HL-60/S4 treated with phorbol 12-myristate 13-acetate at 8.2 ng/mL for 4 days and 3 days (cell line): ENCODE measurements around the gene ZNF101.
"Not testable (repeated sequence)": the region's sequence is repeated elsewhere in the genome, so short reads cannot be mapped to it uniquely, and the experiment has no call there.

ENCODE experiments used
- in situ Hi-C: fragments of 300-500 bp; cut with MboI; formaldehyde crosslinking; loops from 2 replicates; pipeline ENCODE4 v1.15.0; 2022; ENCODE audit warnings: low sequenced_read_pairs

Gene ZNF101

DNA sequence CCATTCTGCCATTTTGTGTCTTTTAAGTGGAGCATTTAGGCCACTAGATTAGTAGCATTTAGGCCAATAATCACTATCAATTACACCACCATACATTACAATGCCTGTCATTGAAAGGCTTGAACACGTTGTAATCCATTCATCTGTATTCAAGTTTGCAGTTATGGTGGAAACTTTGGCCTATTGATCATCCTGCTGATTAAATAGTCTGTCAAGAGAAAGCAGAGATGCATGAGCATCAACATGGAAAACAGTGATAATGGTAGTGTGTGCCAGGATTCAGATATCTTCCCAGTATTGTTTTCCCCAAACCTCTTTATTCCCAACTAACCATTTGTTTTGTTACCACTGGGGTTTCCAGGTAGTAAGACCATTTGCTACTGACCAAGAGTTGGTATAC lies 31.9 kb downstream of the ZNF101 start:
- in situ Hi-C loops = not testable (repeated sequence)

DNA sequence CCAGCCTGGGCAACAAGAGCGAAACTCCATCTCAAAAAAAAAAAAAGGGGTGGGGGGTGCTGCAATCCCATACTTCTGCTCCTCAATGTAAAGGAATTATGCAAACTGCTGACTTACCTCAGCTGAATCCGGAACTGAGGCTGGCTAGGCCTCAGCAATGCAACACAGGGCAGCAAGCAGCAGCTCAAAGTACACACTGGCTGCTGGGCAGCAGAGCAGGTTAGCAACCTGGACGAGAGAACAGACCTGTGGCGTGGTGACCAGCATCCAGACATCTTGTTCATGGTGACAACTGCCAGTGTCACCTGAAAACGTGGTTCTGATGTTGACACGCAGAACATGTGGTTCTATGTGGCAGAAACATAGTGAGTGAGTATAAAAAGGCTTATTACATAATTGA lies 36.2 kb downstream of the ZNF101 start:
- in situ Hi-C loops = no loop called here

DNA sequence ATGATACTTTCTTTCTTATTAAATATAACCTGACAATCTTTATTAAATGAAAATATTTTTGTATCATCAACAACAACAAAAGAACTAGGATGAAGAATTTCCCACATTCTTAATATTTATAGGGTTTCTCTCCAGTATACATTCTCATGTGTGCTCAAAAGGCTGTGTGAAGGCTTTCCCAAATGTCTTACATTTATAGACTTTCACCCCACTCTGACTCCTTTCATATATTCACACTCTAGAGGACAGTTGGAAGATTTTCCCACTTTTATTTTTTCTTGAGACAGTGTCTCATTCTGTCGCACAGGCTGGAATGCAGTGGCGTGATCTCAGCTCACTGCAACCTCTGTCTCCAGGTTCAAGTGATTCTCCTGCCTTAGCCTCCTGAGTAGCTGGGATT lies 41.9 kb downstream of the ZNF101 start:
- in situ Hi-C loops = no loop called here

DNA sequence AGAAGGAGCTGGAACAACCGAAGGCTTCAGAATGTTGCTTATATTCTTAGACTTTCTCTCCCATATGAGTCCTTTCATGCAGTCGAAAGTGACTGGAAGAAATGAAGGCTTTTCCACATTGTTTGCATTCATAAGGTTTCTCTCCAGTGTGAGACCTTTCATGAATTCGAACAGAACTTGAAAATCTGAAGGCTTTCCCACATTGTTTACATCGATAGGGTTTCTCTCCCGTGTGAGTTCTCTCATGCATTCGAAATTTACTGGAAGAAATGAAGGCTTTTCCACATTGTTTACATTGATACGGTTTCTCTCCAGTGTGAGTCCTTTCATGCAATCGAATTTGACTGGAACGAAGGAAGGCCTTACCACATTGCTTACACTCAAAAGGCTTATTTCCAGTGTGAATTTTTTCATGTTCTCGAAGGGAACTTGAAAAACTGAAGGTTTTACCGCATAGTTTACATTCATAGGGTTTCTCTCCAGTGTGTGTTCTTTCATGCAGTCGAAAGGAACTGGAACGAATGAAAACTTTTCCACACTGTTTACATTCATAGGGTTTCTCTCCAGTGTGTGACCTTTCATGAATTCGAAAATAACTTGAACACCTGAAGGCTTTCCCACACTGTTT lies 42.8 kb downstream of the ZNF101 start:
- in situ Hi-C loops = no loop called here

DNA sequence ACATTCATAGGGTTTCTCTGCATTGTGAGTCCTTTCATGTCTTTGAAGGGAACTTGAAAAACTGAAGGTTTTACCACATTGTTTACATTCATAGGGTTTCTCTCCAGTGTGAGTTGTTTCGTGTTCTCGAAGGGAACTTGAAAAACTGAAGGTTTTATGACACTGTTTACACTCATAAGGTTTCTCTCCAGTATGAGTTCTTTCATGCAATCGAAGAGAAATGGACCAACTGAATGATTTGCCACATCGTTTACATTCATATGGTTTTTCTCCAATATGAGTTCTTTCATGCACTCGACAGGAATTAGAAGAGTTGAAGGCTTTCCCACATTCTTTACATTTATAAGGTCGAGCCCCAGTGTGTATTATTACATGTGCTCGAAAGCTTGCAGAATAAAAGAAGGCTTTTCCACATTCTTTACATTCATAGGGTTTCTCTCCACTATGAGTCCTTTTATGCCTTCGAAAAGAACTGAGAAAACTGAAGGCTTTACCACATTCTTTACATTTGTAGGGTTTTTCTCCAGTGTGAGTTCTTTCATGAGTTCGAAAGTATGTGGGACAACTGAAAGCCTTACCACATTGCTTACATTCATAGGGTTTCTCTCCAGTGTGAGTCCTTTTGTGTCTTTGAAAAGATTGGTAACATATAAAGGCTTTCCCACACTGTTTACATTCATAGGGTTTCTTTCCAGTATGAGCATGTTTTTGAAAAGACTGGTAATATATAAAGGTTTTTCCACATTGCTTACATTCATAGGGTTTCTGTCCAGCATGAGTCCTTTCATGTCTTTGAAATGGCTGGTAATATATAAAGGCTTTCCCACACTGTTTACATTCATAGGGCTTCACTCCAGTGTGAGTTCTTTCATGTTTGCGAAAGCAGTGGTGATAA lies 43.5 kb downstream of the ZNF101 start:
- in situ Hi-C loops = no loop called here

DNA sequence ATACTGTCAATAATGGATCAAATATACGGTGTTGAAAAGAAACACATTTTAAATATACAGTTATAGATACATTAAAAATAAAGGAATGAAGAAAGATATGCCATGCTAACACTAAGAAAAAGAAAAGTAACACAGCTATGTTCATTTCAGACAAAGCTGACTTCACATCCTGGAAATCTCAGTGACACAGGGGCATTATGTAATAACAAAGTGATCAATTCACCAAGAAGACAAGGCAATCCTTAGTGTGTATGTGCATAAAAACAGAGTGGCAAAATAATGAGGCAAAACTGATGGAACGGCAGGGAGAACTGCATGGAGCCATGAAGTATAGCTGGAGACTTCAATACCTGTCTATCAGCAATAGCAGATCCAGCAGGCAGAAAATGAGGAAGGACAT lies 51.2 kb downstream of the ZNF101 start:
- in situ Hi-C loops = no loop called here

DNA sequence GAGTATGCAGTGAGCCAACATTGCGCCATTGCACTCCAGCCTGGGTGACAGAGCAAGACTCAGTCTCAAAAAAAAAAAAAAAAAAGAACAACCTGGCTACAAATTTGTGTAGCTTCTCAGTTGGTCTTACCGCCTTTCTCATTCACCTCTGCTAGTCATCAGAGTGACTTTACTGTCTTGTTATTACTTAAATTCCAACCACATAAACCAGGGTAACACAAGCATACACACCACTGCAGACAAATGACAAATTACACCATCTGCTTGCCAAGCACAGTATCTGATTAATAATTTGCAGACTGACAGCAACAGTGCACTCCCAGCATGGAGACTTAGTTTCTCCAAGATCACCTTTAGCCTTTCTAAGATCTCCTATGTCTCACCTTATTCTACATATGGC lies 53.3 kb downstream of the ZNF101 start:
- in situ Hi-C loops = no loop called here

DNA sequence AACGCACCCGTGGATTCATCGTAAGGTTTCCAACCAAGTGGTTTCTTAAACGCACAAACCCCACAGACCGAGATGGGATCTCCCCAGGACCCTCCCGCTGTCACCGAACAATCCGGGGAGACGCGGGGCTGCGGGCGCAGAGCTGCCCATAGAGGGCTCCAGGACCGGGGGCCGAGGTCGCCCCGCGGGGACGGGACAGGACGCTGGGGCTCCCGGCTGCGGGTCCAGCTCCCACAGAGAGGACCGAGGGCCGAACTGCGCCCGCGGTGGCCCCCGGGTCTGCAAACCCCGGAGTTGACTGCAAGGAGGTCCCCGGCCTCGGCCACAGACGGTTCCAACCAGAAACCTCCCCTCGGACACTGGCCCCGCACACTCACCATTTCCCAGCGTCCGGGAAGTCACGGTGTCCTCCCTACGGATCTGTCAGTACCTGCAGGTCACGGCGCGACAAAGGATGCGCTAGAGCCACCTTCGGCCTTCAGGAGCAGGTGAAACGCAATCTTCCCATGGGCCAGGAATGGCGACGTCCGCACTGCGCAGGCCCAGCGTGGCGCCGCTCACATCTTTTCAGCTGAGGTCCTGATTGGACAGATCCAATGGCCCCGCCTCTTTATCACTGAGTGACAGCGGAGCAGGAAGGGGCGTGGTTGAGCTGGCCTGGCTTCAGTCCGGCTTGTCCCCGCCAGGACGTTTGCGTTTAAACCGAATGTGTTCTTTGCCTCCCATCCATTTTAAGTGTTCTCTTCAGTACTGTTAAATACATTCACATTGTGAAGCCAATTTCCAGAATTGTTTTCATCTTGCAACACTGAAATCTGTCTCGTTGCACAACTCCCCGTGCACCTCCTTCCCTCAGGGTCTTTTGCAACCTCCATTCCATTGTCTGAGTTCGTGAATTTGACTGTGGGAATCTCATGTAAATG lies 64.2 kb downstream of the ZNF101 start, which contains the start of gene ZNF14:
ZNF14 (minus strand) TSS at position 534 of the 923 bp plus-strand sequence; CDS start at position 380, 154 bp downstream.
- in situ Hi-C loops = no loop called here
